Activated CD4-positive, alpha-beta T cell treated with anti-CD3 and anti-CD28 coated beads for 24 hours (primary cell): ENCODE results near the gene PKNOX2.
A peak's percentile ranks its signal among the peaks of the same experiment; 100 is the strongest.

ENCODE experiments used
- DNase-seq, 2 donors: peaks; one replicate each; pipeline ENCODE4 v3.0.0-alpha.2; 2020; ENCODE audit warnings: low read depth in 2 of 2

PKNOX2 gene

GRCh38 chr11:125337836-125338834 is 173.6 kb downstream of the PKNOX2 start:
- no peak for DNase-seq

- DNase-seq = no peak
Observed at GRCh38 chr11:125338886-125339811, 174.6 kb downstream of the PKNOX2 start.

GRCh38 chr11:125341676-125342075 is 177.1 kb downstream of the PKNOX2 start:
- no peak for DNase-seq

GRCh38 chr11:125342281-125342930 is 177.9 kb downstream of the PKNOX2 start:
- no peak for DNase-seq

- no peak for DNase-seq
Observed at GRCh38 chr11:125343086-125343717, 178.7 kb downstream of the PKNOX2 start.

- no peak for DNase-seq
Observed at GRCh38 chr11:125343718-125344131, 179.2 kb downstream of the PKNOX2 start.

- DNase-seq = no peak
Observed at GRCh38 chr11:125344846-125345420, 180.4 kb downstream of the PKNOX2 start.

- DNase-seq = peak; percentile 9 to 38
Observed at GRCh38 chr11:125345421-125346178, 181.0 kb downstream of the PKNOX2 start.

- DNase-seq = no peak
Observed at GRCh38 chr11:125346179-125346530, 181.6 kb downstream of the PKNOX2 start.

GRCh38 chr11:125346565-125347260 is 182.2 kb downstream of the PKNOX2 start:
- DNase-seq = no peak

- no peak for DNase-seq
Observed at GRCh38 chr11:125347261-125347585, 182.7 kb downstream of the PKNOX2 start.

GRCh38 chr11:125348141-125348651 is 183.6 kb downstream of the PKNOX2 start:
- DNase-seq = no peak

- peak; percentile 20 to 40 for DNase-seq
Observed at GRCh38 chr11:125348674-125349309, 184.2 kb downstream of the PKNOX2 start.

- DNase-seq = no peak
Observed at GRCh38 chr11:125350206-125351032, 185.9 kb downstream of the PKNOX2 start.

GRCh38 chr11:125351033-125351867 is 186.7 kb downstream of the PKNOX2 start:
- DNase-seq = no peak

GRCh38 chr11:125351868-125352250 is 187.3 kb downstream of the PKNOX2 start:
- DNase-seq = no peak

GRCh38 chr11:125356797-125357196 is 192.2 kb downstream of the PKNOX2 start:
- DNase-seq = no peak
